GM18868 (cell line): Measurements from ENCODE around the gene SMURF1.

Source experiments
- ATAC-seq: cut with Tn5 transposase; IDR thresholded peaks from one replicate; pipeline ENCODE4 v1.9.1; 2021; ENCODE audit warnings: mild to moderate bottlenecking, moderate library complexity; ENCODE audit not compliant: unreplicated experiment

SMURF1 gene

GRCh38 chr7:99008921-99009530 is 134.9 kb downstream of the SMURF1 start:
- ATAC-seq: no peak

DNA sequence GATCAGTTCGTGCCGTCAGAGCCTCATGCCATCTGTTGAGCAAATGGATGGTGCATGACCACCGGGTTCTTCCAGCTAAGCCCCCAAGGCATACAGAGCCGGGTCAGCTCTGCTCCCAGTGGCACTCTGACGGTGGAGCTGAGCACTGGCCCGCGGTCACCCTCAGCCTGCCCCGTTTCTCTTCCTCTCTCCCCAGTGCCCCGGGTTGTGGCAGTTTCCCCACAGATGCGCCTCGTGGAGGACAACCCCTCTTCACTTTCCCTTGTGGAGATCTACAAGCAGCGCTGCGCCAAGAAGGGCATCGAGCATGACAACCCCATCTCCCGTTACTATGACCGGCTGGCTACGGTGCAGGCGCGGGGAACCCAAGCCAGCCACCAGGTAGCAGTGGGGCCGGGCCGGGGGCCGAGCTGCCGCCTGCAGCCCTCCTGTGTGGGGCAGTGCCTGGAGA is 135.7 kb downstream of the SMURF1 start:
- no peak for ATAC-seq

DNA sequence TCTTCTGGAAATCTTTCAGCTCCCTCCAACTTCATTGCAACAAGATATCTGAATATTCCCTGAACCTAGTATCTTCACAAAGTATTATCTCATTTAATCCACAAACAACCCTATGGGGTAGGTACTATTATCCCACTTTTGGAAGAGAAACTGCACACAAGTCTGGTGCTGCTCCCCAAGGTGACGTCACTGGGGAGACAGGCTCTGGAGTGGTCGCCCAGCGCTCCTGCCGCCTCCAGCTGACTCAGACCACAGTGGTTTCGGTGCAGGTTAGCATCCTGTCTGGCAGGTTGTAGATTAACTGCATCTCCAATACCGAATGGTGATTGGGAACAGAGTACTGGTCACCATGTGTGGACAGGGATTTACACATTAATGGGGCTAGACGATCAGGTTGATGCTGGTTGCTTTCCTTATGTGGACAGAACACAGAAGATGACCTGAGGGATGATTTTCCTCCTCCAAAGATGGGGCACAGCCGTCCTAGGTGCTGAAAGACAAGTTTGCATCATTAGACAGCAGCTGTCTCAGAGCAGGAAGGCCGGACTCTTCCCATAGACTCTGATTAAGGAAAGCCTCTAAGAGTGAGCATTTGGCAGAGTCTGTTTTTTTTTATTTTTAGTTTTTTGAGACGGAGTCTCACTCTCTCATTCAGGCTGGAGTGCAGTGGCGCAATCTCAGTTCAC is 137.0 kb downstream of the SMURF1 start:
- no peak for ATAC-seq

DNA sequence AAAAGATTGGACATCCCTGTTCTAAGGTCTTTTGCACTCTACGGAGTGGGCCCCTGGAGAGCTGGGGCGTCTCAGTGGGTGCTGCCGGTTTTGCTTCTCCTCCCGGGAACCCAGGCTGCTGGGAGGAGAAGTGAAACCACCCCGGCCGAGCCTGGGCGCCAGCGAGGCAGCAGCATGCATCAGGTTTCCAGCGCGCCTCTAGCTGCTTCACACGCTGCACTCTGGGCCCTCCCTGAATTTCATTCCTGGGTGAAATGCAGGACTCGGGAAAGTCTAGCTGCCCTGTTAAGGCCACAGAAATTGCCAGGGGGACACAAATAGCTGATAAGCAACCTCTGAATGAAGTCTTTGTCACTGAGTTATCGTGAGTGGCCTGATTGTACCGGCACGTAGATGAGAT is 138.1 kb downstream of the SMURF1 start:
- peak; percentile 47 for ATAC-seq

DNA sequence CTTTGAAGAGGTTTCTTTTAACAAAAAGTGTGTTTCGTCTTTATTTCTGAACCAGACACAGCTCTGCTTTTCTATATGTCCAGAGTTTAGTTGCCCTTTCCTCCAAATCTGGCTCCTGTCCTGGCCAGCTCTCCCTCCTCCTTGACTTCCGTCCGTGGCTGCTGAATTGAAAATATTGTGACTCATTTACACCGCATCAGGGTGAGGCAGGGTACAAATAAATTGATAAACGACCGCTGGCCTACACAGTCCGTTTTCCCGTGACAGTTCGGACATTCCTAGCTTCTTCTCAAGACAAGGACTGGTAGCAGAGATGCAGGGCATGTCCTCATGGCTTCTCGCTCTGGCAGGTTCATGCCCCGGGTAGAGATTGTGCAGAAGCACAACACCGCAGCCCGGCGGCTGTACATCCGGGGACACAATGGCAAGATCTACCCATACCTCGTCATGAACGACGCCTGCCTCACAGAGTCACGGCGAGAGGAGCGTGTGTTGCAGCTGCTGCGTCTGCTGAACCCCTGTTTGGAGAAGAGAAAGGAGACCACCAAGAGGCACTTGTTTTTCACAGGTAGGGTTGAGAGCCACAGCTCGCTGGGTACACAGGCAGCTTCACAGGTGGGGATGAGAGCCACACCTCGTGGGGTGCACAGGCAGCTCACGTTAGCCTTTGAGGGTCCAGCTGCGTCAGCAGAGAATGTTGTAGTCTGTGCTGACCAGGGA is 139.0 kb downstream of the SMURF1 start:
- ATAC-seq: no peak

GRCh38 chr7:99004216-99004615 is 139.7 kb downstream of the SMURF1 start:
- ATAC-seq: no peak

GRCh38 chr7:99003419-99003818 is 140.5 kb downstream of the SMURF1 start:
- no peak for ATAC-seq

DNA sequence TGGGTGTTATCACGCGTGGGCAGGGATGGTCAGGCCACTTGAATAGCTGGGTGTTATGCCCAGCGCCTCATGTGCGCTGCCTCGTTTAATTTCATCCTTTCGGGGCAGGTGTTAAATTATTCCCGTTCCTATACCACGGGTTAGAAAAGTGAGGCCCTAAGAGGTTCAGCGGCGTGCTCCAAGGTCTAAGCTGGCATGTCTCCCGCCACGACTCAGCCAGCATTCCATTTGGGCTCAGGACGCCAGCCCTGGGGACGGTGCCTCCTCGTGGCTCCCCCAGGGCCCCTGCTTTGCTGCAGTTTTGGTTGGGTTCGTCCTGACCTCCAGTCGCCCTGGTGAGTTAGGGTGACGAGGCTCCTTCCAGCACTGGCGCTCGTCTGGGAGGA is 141.1 kb downstream of the SMURF1 start:
- no peak for ATAC-seq

DNA sequence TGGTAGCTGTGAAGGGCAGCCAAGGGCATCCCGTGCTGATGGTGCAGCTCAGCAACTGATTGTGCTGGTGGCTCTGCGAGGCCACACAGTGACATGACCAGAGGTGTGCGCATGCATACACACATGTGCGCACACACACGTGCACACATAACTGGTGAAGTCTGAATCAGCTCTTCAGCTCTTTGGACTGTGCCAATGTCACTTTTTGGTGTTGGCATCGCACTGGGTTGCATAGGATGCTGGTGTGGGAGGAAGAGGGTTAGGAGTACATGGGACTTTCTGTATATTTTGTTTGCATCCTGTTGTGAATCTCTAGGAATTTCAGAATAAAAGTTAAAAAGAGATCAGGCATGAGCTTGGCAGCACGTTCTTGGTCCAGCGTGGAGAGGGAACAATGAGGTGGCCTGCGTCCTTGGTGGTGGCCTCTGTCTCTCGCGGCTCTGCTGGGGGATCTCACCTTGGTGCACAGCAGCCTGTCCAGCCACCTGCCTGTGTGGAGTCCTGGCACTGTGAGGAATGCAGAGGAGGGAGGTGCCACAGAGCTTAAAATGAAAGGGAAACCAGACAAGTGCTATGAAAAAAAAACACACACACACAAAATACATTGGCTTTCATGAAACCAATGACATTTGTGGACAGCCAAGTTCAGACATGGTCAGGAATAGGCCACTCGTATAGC is 141.6 kb downstream of the SMURF1 start:
- no peak for ATAC-seq

- no peak for ATAC-seq
Observed at GRCh38 chr7:99001482-99002147, 142.3 kb downstream of the SMURF1 start.

DNA sequence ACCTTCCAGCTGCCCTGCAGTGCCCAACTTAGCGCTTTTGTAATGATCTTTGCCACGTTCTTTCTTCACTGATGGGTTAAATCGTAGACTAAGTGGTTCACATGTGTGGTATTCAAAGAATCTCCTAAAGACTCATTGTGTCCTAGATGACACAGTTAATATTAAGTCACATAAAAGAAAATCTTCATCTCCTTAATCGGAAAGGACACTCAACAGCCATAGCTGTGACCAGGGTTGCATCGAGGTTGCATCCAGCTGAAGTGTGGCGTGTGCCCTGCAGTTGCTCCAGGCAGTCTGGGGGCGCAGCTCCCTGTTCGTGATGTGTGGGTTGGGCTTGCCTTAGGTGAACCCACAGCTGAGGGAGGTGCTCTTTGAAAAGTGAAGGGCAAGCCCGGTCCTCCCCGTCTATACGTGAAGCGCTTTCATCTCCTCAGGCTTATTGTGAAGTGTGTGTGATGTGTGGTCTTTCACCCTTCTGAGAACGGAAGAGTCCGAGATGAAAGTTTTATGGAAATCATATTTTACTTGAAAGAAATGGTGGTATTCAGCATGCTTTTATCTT is 142.9 kb downstream of the SMURF1 start:
- ATAC-seq: no peak

DNA sequence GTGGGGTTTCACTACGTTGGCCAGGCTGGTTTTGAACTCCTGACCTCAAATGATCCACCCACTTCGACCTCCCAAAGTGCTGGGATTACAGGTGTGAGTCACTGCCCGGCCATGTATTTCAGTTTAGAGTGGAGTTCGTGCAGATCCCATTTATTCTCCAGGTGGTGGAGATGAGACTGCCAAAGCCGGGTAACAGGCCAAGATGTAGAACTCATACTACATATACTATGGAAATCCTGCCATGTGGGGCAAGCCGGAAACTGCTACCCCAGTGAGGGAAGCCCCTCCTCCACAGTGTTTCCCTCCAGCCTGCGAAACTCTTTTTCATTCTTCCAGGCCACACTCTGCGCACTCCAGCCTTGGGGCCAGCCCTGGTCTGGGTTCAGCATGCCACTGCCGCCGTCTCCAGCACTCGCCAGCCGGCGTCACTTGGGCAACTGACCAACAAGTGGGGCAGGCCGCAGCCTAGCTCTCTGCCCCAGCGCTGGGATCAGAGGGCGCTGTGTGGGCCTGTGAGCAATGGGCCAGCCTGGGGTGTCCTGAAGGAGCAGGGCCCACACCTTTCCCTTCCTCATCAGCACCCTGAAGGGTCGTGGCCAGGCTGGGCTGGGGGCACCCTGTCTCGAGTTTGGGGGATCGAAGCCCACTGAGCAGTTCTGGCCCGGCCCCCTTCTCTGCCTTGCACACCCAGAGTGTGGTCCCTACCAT is 143.6 kb downstream of the SMURF1 start:
- no peak for ATAC-seq

GRCh38 chr7:98998821-98999725 is 144.8 kb downstream of the SMURF1 start:
- ATAC-seq: no peak

DNA sequence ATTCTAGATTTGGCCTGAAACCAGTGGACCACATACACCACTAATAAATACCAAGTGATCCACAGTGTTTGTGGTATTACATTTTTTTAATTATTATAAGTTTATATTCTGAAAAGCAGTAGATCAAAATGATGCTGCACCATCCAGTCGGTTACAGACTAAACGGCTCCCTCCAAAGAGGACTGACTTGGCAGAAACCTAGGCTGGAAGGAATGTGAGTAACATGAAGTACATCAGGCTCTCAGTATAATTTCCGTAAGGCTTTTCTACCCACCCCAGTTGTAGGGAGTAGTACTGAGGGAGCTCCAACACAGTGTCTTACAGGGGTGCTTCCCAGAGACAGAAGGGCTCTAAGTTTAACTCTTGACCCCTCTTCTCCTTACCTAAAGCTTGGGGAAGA is 146.1 kb downstream of the SMURF1 start:
- ATAC-seq: no peak

- ATAC-seq: peak; percentile 79
Observed at GRCh38 chr7:98996150-98996552, 147.8 kb downstream of the SMURF1 start.

GRCh38 chr7:98995523-98996149 is 148.3 kb downstream of the SMURF1 start:
- no peak for ATAC-seq

GRCh38 chr7:98995111-98995510 is 148.8 kb downstream of the SMURF1 start:
- no peak for ATAC-seq
